ENCODE data around the gene ATP6V0A1. TPM values are rescaled to one million over a fixed set of nuclear protein-coding genes. Genes with fewer than 3 reads are reported as not detected.

Gene ATP6V0A1
- total RNA-seq, 1 experiment from 2014 or later: 54.6 TPM

GRCh38 chr17:42566215-42566882 is 107.7 kb downstream of the ATP6V0A1 start:
- no peak for DNase-seq (ENCODE audit: low spot score)
- ChIA-PET CTCF (no interaction called here), POLR2A (ENCODE audit: low non-redundant PET) (no interaction called here)
- Histone ChIP-seq H3K4me1 (ENCODE audit: insufficient read depth, low read length, poor library complexity, severe bottlenecking) (peaks cover 10% of the 10 kb centered on the region), H3K27ac (ENCODE audit: low read depth, low read length, poor library complexity, severe bottlenecking) (peak overlapping the region; percentile 88), H3K27me3 (replicated peaks; ENCODE audit: insufficient read depth, low read depth, low read length, poor library complexity) (no peaks in the 10 kb centered on the region), H3K4me3 (ENCODE audit: low read depth, low read length, poor library complexity, severe bottlenecking) (peak overlapping the region; percentile 64), H3K9me3 (ENCODE audit: low read depth, low read length, poor library complexity, severe bottlenecking) (no peaks in the 10 kb centered on the region), H3K36me3 (ENCODE audit: insufficient read depth, low read length, poor library complexity, severe bottlenecking) (peaks cover 35% of the 10 kb centered on the region)
- intact Hi-C loops (cut with micrococcal nuclease; ENCODE audit: unreplicated experiment): no loop called here
- TF ChIP-seq EZH2 (IDR thresholded peaks at IDR 0.05; ENCODE audit: borderline replicate concordance, low read depth, low read length, poor library complexity, severe bottlenecking) (no peak), CTCF (conservative IDR thresholded peaks at IDR 0.05; ENCODE audit: low read depth, low read length) (no peak)
- no TSS peak for BruUV-seq (replicated peaks)

GRCh38 chr17:42566883-42567573 is 108.3 kb downstream of the ATP6V0A1 start, which contains the start of gene MLX:
TSS of gene MLX (plus strand) at chr17:42567100. CDS start at chr17:42567125, 25 bp downstream.
- DNase-seq (ENCODE audit: low spot score): peak; percentile 91
- ChIA-PET POLR2A (ENCODE audit: low non-redundant PET) (no interaction called here), CTCF (interaction anchor here (0.6 kb wide), 1 partner anchor 11 kb away, joined by 3 read pairs; no protein-coding TSS in a partner anchor)
- Histone ChIP-seq H3K36me3 (ENCODE audit: insufficient read depth, low read length, poor library complexity, severe bottlenecking) (peaks cover 42% of the 10 kb centered on the region), H3K27me3 (replicated peaks; ENCODE audit: insufficient read depth, low read depth, low read length, poor library complexity) (no peaks in the 10 kb centered on the region), H3K4me1 (ENCODE audit: insufficient read depth, low read length, poor library complexity, severe bottlenecking) (peaks cover 10% of the 10 kb centered on the region), H3K27ac (ENCODE audit: low read depth, low read length, poor library complexity, severe bottlenecking) (peak within 1 kb of the TSS; percentile 88), H3K9me3 (ENCODE audit: low read depth, low read length, poor library complexity, severe bottlenecking) (no peaks in the 10 kb centered on the region), H3K4me3 (ENCODE audit: low read depth, low read length, poor library complexity, severe bottlenecking) (peak within 1 kb of the TSS; percentile 64)
- no TSS peak for BruUV-seq (replicated peaks)
- intact Hi-C loops (cut with micrococcal nuclease; ENCODE audit: unreplicated experiment): no loop called here
- TF ChIP-seq CTCF (conservative IDR thresholded peaks at IDR 0.05; ENCODE audit: low read depth, low read length) (no peak), EZH2 (IDR thresholded peaks at IDR 0.05; ENCODE audit: borderline replicate concordance, low read depth, low read length, poor library complexity, severe bottlenecking) (no peak)

GRCh38 chr17:42568341-42569111 is 109.8 kb downstream of the ATP6V0A1 start:
- POLR2A ChIA-PET (ENCODE audit: low non-redundant PET): no interaction called here
- intact Hi-C loops (cut with micrococcal nuclease; ENCODE audit: unreplicated experiment): no loop called here
- TF ChIP-seq CTCF (conservative IDR thresholded peaks at IDR 0.05; ENCODE audit: low read depth, low read length) (no peak), EZH2 (IDR thresholded peaks at IDR 0.05; ENCODE audit: borderline replicate concordance, low read depth, low read length, poor library complexity, severe bottlenecking) (no peak)
- Histone ChIP-seq H3K27ac (ENCODE audit: low read depth, low read length, poor library complexity, severe bottlenecking) (no peak overlapping the region), H3K4me1 (ENCODE audit: insufficient read depth, low read length, poor library complexity, severe bottlenecking) (peaks cover 14% of the 10 kb centered on the region), H3K27me3 (replicated peaks; ENCODE audit: insufficient read depth, low read depth, low read length, poor library complexity) (no peaks in the 10 kb centered on the region), H3K4me3 (ENCODE audit: low read depth, low read length, poor library complexity, severe bottlenecking) (no peak overlapping the region), H3K36me3 (ENCODE audit: insufficient read depth, low read length, poor library complexity, severe bottlenecking) (peaks cover 57% of the 10 kb centered on the region), H3K9me3 (ENCODE audit: low read depth, low read length, poor library complexity, severe bottlenecking) (no peaks in the 10 kb centered on the region)
- no peak for DNase-seq (ENCODE audit: low spot score)
- CTCF ChIA-PET: no interaction called here
- no TSS peak for BruUV-seq (replicated peaks)
